ENCODE results near the gene PNPLA7. TPM values are rescaled to one million over a fixed set of nuclear protein-coding genes. Genes with fewer than 3 reads are reported as not detected.

Gene PNPLA7
- total and polyA plus RNA-seq, 2 of the 13 experiments (the other 11 are each of a cell fraction or from before 2014, with no cell fraction given): 0.42 to 1.5 TPM

DNA sequence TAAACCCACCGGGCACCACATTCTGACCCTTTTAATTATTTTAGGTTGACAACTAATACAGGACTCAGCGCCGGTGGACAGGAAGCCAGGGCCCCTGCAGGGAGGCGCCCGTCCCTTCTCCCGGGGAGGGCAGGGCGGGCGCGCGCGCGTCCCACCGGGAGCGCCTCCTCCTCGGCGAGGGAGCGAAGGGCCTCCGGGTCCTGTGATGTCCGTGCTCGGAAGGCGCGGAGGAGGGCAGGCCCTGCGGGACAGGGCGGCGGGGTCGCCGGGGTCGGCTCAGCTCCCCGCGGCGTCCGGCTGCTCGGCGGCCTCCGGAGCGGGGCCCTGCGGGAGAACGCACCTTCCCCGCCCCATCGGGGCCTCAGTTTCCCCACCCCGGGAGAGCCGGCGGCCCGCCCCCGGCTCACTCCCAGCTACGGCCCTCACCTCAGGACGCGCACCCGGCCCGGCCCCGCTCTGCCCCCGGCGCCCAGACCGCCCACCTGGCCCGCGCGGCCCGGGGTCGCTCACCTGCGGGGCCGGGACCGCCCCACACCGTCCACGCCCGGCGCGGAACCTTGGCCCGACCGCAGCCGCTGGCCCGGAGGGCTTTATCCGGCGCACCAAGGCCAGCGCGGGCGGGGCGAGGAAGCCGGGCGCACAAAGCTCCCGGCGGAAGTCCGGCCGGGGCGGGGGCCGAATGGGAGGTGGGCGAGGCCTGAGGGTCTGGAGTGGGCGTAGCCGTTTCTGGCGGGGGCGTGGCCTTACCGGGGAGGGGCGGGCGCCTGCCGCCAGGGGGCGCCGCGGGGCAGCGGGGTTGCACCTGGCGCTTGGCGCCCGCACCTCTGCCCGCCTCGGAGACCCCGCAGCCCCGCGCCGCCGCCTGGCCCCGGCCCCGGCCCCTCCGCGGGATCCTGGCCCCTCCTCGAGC lies 127.3 kb downstream of the PNPLA7 start, which contains the start of the genes EXD3 and NOXA1 (continued):
- peak; percentile 27 for TF ChIP-seq ZNF710 (CRISPR knock-in tag; IDR thresholded peaks at IDR 0.05; ENCODE audit: borderline replicate concordance)
- TF ChIP-seq THRA (CRISPR knock-in tag; IDR thresholded peaks at IDR 0.05; ENCODE audit: borderline replicate concordance): 0 out of 2 replicates have a peak, but pooled peaks have one; percentile 43
- TF ChIP-seq GABPA (IDR thresholded peaks at IDR 0.05; ENCODE audit: low read depth, low read length): no peak
- TF ChIP-seq GABPA (CRISPR knock-in tag; IDR thresholded peaks at IDR 0.05; ENCODE audit: low read depth): peak; percentile 90
- TF ChIP-seq HES4 (CRISPR knock-in tag; IDR thresholded peaks at IDR 0.05; ENCODE audit: borderline replicate concordance): peak; percentile 64; the same call in 1 of the 2 replicates
- peak; percentile 72 for TF ChIP-seq ISL2 (CRISPR knock-in tag; IDR thresholded peaks at IDR 0.05)
- peak; percentile 43 for TF ChIP-seq ZNF263 (CRISPR knock-in tag; IDR thresholded peaks at IDR 0.05)
- no peak for TF ChIP-seq ZNF567 (CRISPR knock-in tag; IDR thresholded peaks at IDR 0.05; ENCODE audit: borderline replicate concordance)
- TF ChIP-seq ZNF556 (CRISPR knock-in tag; IDR thresholded peaks at IDR 0.05; ENCODE audit: borderline replicate concordance): 0 out of 2 replicates have a peak, but pooled peaks have one; percentile 36
- TF ChIP-seq ZNF784 (CRISPR knock-in tag; IDR thresholded peaks at IDR 0.05; ENCODE audit: borderline replicate concordance): peak; percentile 74
- peak; percentile 76 for TF ChIP-seq TAF1 (CRISPR knock-in tag; IDR thresholded peaks at IDR 0.05)
- TF ChIP-seq ATF4 (CRISPR knock-in tag; IDR thresholded peaks at IDR 0.05): peak in 1 of 2 experiments; percentile 37; a peak in 1 of 4 replicates
- TF ChIP-seq SALL1 (CRISPR knock-in tag; IDR thresholded peaks at IDR 0.05): peak; percentile 83; the same call in 1 of the 2 replicates
- 0 out of 2 replicates have a peak, but pooled peaks have one; percentile 51 for TF ChIP-seq HNF4G (IDR thresholded peaks at IDR 0.05; ENCODE audit: borderline replicate concordance, low read depth, low read length)
- TF ChIP-seq HNF4G (CRISPR knock-in tag; IDR thresholded peaks at IDR 0.05; ENCODE audit: borderline replicate concordance, low read depth): peak; percentile 57; the same call in 1 of the 2 replicates
- TF ChIP-seq ZNF564 (CRISPR knock-in tag; IDR thresholded peaks at IDR 0.05): no peak
- TF ChIP-seq ZNF276 (CRISPR knock-in tag; IDR thresholded peaks at IDR 0.05; ENCODE audit: low read depth): no peak; the same call in 1 of the 2 replicates
- TF ChIP-seq MIER3 (CRISPR knock-in tag; IDR thresholded peaks at IDR 0.05; ENCODE audit: borderline replicate concordance): peak; percentile 71; the same call in 1 of the 2 replicates

Data from HepG2 (cell line).